HG02852 (cell line): Measurements from ENCODE around the gene RASAL1.
"Not testable (repeated sequence)": the region's sequence is repeated elsewhere in the genome, so short reads cannot be mapped to it uniquely, and the experiment has no call there.

Experiments used
- ATAC-seq: cut with Tn5 transposase; IDR thresholded peaks from one replicate; pipeline ENCODE4 v1.9.1; 2021; ENCODE audit warnings: mild to moderate bottlenecking, moderate library complexity; ENCODE audit not compliant: unreplicated experiment

The RASAL1 gene

GRCh38 chr12:113142173-113142885 is 6.8 kb upstream of the RASAL1 start:
- no peak for ATAC-seq

- not testable (repeated sequence) for ATAC-seq
These were observed 6.2 kb upstream of the RASAL1 start for GRCh38 chr12:113141716-113142115.

GRCh38 chr12:113140706-113141105 is 5.1 kb upstream of the RASAL1 start:
- no peak for ATAC-seq

GRCh38 chr12:113138826-113139225 is 3.3 kb upstream of the RASAL1 start:
- ATAC-seq, result no peak

GRCh38 chr12:113137861-113138783 is 2.6 kb upstream of the RASAL1 start:
- no peak for ATAC-seq

- ATAC-seq, result no peak
These were observed 1.5 kb upstream of the RASAL1 start for GRCh38 chr12:113136990-113137511.

- no peak for ATAC-seq
These were observed 798 bp upstream of the RASAL1 start for GRCh38 chr12:113136128-113136989.

- no peak for ATAC-seq
These were observed 1.0 kb downstream of the RASAL1 start for GRCh38 chr12:113134521-113134951.

GRCh38 chr12:113134071-113134470 is 1.5 kb downstream of the RASAL1 start:
- ATAC-seq, result no peak

GRCh38 chr12:113133666-113134065 is 1.9 kb downstream of the RASAL1 start:
- no peak for ATAC-seq

GRCh38 chr12:113133036-113133435 is 2.5 kb downstream of the RASAL1 start:
- ATAC-seq, result no peak

- no peak for ATAC-seq
These were observed 4.0 kb downstream of the RASAL1 start for GRCh38 chr12:113131556-113131955.

GRCh38 chr12:113130457-113131135 is 5.0 kb downstream of the RASAL1 start:
- no peak for ATAC-seq

GRCh38 chr12:113129664-113130456 is 5.7 kb downstream of the RASAL1 start:
- ATAC-seq, result no peak

- no peak for ATAC-seq
These were observed 6.5 kb downstream of the RASAL1 start for GRCh38 chr12:113128802-113129663.

- ATAC-seq, result no peak
These were observed 7.8 kb downstream of the RASAL1 start for GRCh38 chr12:113127791-113128199.

GRCh38 chr12:113120670-113121370 is 14.7 kb downstream of the RASAL1 start:
- no peak for ATAC-seq
